GM12878 (cell line): Measurements from ENCODE around the gene COL6A3. TPM values are rescaled to one million over a fixed set of nuclear protein-coding genes. Genes with fewer than 3 reads are reported as not detected.

Experiments
- ATAC-seq: fragments of 200-7000 bp; cut with Tn5 transposase; 3 replicates; pipeline ENCODE4 v1.9.1; 2020; ENCODE audit warnings: mild to moderate bottlenecking, moderate library complexity
- BruUV-seq: library from RNA; stranded (reverse); fragments of 400-500 nt; replicated peaks from 2 replicates; lab custom pipeline; 2021; lab: Mats Ljungman, UMichigan
- CTCF ChIA-PET: fragments of 300-600 bp; sonication (Branson Sonifier 250); formaldehyde crosslinking; extraction: SDS; loops from one replicate; lab custom pipeline; 2021; ENCODE audit warnings: inconsistent platforms; lab: Yijun Ruan, JAX
- POLR2A ChIA-PET: fragments of 350-600 bp; formaldehyde crosslinking; extraction: SDS; loops from one replicate; lab custom pipeline; 2021; ENCODE audit warnings: inconsistent platforms; lab: Charles Lee
- RAD21 ChIA-PET: fragments of 300-600 bp; sonication (Branson Sonifier 250); formaldehyde crosslinking; loops from one replicate; lab custom pipeline; 2023; ENCODE audit warnings: antibody characterized with exemption; ENCODE audit not compliant: unreplicated experiment; lab: Charles Lee
- SMC1A ChIA-PET: fragments of 300-600 bp; sonication (Branson Sonifier 250); formaldehyde crosslinking; loops from one replicate; lab custom pipeline; 2023; ENCODE audit not compliant: unreplicated experiment, uncharacterized antibody; lab: Charles Lee
- DNase-seq: peaks from one replicate; pipeline ENCODE4 v3.0.0-alpha.2; 2011; ENCODE audit warnings: low read depth, low spot score
- FAIRE-seq: peaks from 3 replicates; lab custom pipeline; 2011; peaks lifted over from hg19 to GRCh38; lab: Jason Lieb, UNC
- H2AFZ ChIP-seq: 2 replicates; pipeline ENCODE4 v1.6.0; 2011; ENCODE audit warnings: low read depth, low read length, control low read depth; ENCODE audit not compliant: control insufficient read depth
- H3K27ac ChIP-seq: 2 replicates; pipeline ENCODE4 v1.5.1; 2011; ENCODE audit warnings: control low read depth; ENCODE audit not compliant: control insufficient read depth, insufficient read depth
- H3K27me3 ChIP-seq, 2 experiments: replicated peaks in 1 of 2; 2 replicates each; pipeline versions ENCODE4 v1.6.0 to v1.6.1; 2011; ENCODE audit warnings: low read length in 1 of 2; ENCODE audit not compliant: control insufficient read depth in 2 of 2, insufficient read depth in 2 of 2
- H3K36me3 ChIP-seq, 2 experiments: 2 replicates each; pipeline ENCODE4 v1.5.1; 2011; ENCODE audit warnings: low read length in 1 of 2; ENCODE audit not compliant: control insufficient read depth in 2 of 2, insufficient read depth in 2 of 2
- H3K4me1 ChIP-seq: 2 replicates; pipeline ENCODE4 v1.6.1; 2011; ENCODE audit warnings: mild to moderate bottlenecking, low read length, moderate library complexity, mixed read lengths; ENCODE audit not compliant: control insufficient read depth, insufficient read depth
- H3K4me2 ChIP-seq: 2 replicates; pipeline ENCODE4 v1.6.0; 2011; ENCODE audit warnings: control low read depth; ENCODE audit not compliant: control insufficient read depth, insufficient read depth
- H3K4me3 ChIP-seq: fragments of 200-600 bp; sonication (generic); 2 replicates; pipeline ENCODE4 v1.5.1; 2016
- H3K79me2 ChIP-seq: 2 replicates; pipeline ENCODE4 v1.6.0; 2011; ENCODE audit warnings: low read length; ENCODE audit not compliant: control insufficient read depth, insufficient read depth
- H3K9ac ChIP-seq: 2 replicates; pipeline ENCODE4 v1.8.0; 2011; ENCODE audit warnings: low read length, control low read depth, mixed read lengths; ENCODE audit not compliant: control insufficient read depth, insufficient read depth
- H3K9me3 ChIP-seq: replicated peaks from 3 replicates; pipeline ENCODE4 v1.5.1; 2011; ENCODE audit warnings: mild to moderate bottlenecking, low read length; ENCODE audit not compliant: control insufficient read depth, insufficient read depth
- H4K20me1 ChIP-seq: 2 replicates; pipeline ENCODE4 v1.6.0; 2011; ENCODE audit not compliant: control insufficient read depth, insufficient read depth
- BCL11A ChIP-seq: IDR thresholded peaks from 2 replicates; pipeline ENCODE4 v1.6.1; 2011; ENCODE audit warnings: low read depth, low read length
- BRCA1 ChIP-seq: IDR thresholded peaks from 2 replicates; pipeline ENCODE4 v1.6.1; 2011; ENCODE audit warnings: low read depth, low read length, improper control_type of control experiment
- EZH2 ChIP-seq: IDR thresholded peaks from 2 replicates; pipeline ENCODE4 v1.6.1; 2012; ENCODE audit warnings: low read depth, mild to moderate bottlenecking, control low read depth, inconsistent platforms, low read length, borderline replicate concordance; ENCODE audit not compliant: control insufficient read depth
- GABPA ChIP-seq: IDR thresholded peaks from 2 replicates; pipeline ENCODE4 v1.6.1; 2014; ENCODE audit warnings: antibody characterized with exemption, low read depth, mild to moderate bottlenecking, inconsistent platforms
- IKZF2 ChIP-seq, 2 experiments: fragments of 450-650 bp; IDR thresholded peaks; 2 replicates each; pipeline ENCODE4 v1.6.1; 2017; ENCODE audit warnings: mild to moderate bottlenecking in 2 of 2, moderate library complexity in 2 of 2
- LARP7 ChIP-seq: fragments of 450-650 bp; IDR thresholded peaks from 2 replicates; pipeline ENCODE4 v1.6.1; 2017; ENCODE audit warnings: mild to moderate bottlenecking
- PKNOX1 ChIP-seq: fragments of 450-650 bp; IDR thresholded peaks from 2 replicates; pipeline ENCODE4 v1.6.1; 2016; ENCODE audit warnings: mild to moderate bottlenecking
- SMAD5 ChIP-seq: IDR thresholded peaks from 2 replicates; pipeline ENCODE4 v1.6.1; 2016; ENCODE audit warnings: antibody characterized with exemption, low read depth
- SREBF1 ChIP-seq: IDR thresholded peaks from 2 replicates; pipeline ENCODE4 v1.6.1; 2012; ENCODE audit warnings: mild to moderate bottlenecking, low read length
- TCF3 ChIP-seq: IDR thresholded peaks from 2 replicates; pipeline ENCODE4 v1.6.1; 2012; ENCODE audit warnings: low read depth, mild to moderate bottlenecking, low read length, borderline replicate concordance; ENCODE audit not compliant: insufficient read depth
- ZBED1 ChIP-seq: IDR thresholded peaks from 2 replicates; pipeline ENCODE4 v1.6.1; 2016; ENCODE audit warnings: borderline replicate concordance
- ZNF622 ChIP-seq: fragments of 450-650 bp; IDR thresholded peaks from 2 replicates; pipeline ENCODE4 v1.6.1; 2017; ENCODE audit warnings: mild to moderate bottlenecking, inconsistent platforms
- ZZZ3 ChIP-seq: IDR thresholded peaks from 2 replicates; pipeline ENCODE4 v1.6.1; 2011; ENCODE audit warnings: low read depth; ENCODE audit not compliant: control insufficient read depth, insufficient read length
- WGBS: methylation state at CpG from one replicate; pipeline ENCODE4 v1.1.6; 2016; ENCODE audit warnings: low lambda C conversion rate; ENCODE audit not compliant: insufficient replicate concordance, insufficient coverage; ENCODE audit errors: missing lambda C conversion rate; 5-methylcytosine and 5-hydroxymethylcytosine counted together
- in situ Hi-C: fragments of 300-500 bp; cut with MboI; formaldehyde crosslinking; loops from 9 replicates; pipeline ENCODE4 v1.14.3; 2018; ENCODE audit warnings: mixed read lengths
- intact Hi-C: fragments of 100-400 bp; cut with micrococcal nuclease; formaldehyde crosslinking; loops from one replicate; pipeline ENCODE4 v1.14.2; 2022; ENCODE audit not compliant: unreplicated experiment
- polyA plus RNA-seq, 11 experiments: library from polyadenylated mRNA; depleted of rRNA in 4 of 11; unstranded in 6 of 11; stranded (reverse) in 5 of 11; fragments of >200 nt; fragmentation: Nextera tagmentation in 4 of 11; fragmentation: Illumina TruSeq in 1 of 11; extraction: Ambion mirVana in 4 of 11; extraction: Trizol in 1 of 11; gene quantifications; 1 replicate in 1 of 11; 2 replicates in 10 of 11; pipeline versions ENCODE4 v1.2.1 to v1.2.3, GENCODE V29; 2011 to 2016; ENCODE audit warnings: inconsistent platforms in 2 of 11, missing spikeins in 2 of 11, low read depth in 1 of 11
- total RNA-seq, 4 experiments: library from RNA; depleted of rRNA in 3 of 4; stranded (reverse); fragments of >200 nt in 3 of 4; fragmentation: Illumina TruSeq in 1 of 4; extraction: Trizol in 1 of 4; gene quantifications; 2 replicates each; pipeline versions ENCODE4 v1.2.1 to v1.2.3, GENCODE V29; 2013 to 2021
- TF ChIP-seq, protein P1 (sequence below): fragments of 450-650 bp; conservative IDR thresholded peaks from 2 replicates; pipeline ENCODE4 v1.6.1; 2017; ENCODE audit warnings: mild to moderate bottlenecking, moderate library complexity
- TF ChIP-seq, protein P2 (sequence below): fragments of 450-650 bp; IDR thresholded peaks from 2 replicates; pipeline ENCODE4 v1.6.1; 2016; ENCODE audit warnings: mild to moderate bottlenecking
- TF ChIP-seq, protein P3 (sequence below): IDR thresholded peaks from 2 replicates; pipeline ENCODE4 v1.6.1; 2011; ENCODE audit warnings: borderline replicate concordance, low read depth, mild to moderate bottlenecking, moderate library complexity, mixed read lengths, low read length; ENCODE audit not compliant: insufficient read depth; ENCODE audit errors: extremely low read length
- TF ChIP-seq, protein P4 (sequence below): IDR thresholded peaks from 2 replicates; pipeline ENCODE4 v1.6.1; 2012; ENCODE audit warnings: low read depth, low read length, improper control_type of control experiment

COL6A3 gene
- total and polyA plus RNA-seq, 10 of the 15 experiments (the other 5 are each of a cell fraction or from before 2014, with no cell fraction given), result 0.01 to 0.51 (median 0.09) TPM; not detected in 4

DNA sequence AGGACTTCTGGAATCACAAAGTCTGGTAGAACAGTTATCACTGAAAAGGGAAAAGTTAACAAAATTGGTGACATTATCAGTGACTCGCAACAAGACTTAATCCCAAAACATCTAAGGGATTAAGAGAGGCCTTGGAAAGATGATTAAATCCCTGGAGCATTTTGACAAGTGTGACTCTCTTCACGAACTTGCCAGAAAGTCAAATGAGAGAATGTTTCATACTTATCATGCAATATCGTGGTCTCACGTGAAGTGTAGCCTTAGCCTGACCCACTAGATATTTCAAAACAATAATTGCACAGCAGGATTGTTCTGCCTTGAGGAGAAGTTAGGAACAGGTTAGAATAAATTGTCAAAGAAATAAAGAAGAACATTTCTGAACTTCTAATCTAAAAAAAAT is 104.5 kb downstream of the COL6A3 start:
- 18% methylated on average over 4 of the region's 4 CpGs for WGBS
- H3K27me3 ChIP-seq, result peaks cover 0 to 1% of the 10 kb centered on the region in 2 experiments; a peak in 1 of 4 replicates
- FAIRE-seq (no peak), ATAC-seq (no peak), DNase-seq (no peak)
- H3K9me3 ChIP-seq, result no peaks in the 10 kb centered on the region
- no peak overlapping the region for H3K9ac ChIP-seq
- no peaks in the 10 kb centered on the region for H4K20me1 ChIP-seq
- H3K27ac ChIP-seq, result no peak overlapping the region
- no TSS peak for BruUV-seq
- no peaks in the 10 kb centered on the region for H3K4me1 ChIP-seq
- H3K4me3 ChIP-seq, result no peak overlapping the region
- no peaks in the 10 kb centered on the region for H3K36me3 ChIP-seq
- H2AFZ ChIP-seq, result no peak overlapping the region
- no peaks in the 10 kb centered on the region for H3K79me2 ChIP-seq
- ChIA-PET RAD21 (no interaction called here), SMC1A (interaction anchor here (0.8 kb wide), 1 partner anchor 659 kb away, joined by 3 read pairs; no protein-coding TSS in a partner anchor), POLR2A (no interaction called here), CTCF (no interaction called here)
- in situ Hi-C loops, result no loop called here
- no peak overlapping the region for H3K4me2 ChIP-seq
- TF ChIP-seq EZH2 (no peak), BRCA1 (no peak), IKZF2 (IDR thresholded peaks at IDR 0.05) (no peak), TCF3 (no peak), SREBF1 (no peak), LARP7 (no peak), SMAD5 (no peak), ZZZ3 (no peak), GABPA (no peak), BCL11A (no peak), PKNOX1 (no peak), ZNF622 (no peak), ZBED1 (no peak)
- TF ChIP-seq, protein P1, sequence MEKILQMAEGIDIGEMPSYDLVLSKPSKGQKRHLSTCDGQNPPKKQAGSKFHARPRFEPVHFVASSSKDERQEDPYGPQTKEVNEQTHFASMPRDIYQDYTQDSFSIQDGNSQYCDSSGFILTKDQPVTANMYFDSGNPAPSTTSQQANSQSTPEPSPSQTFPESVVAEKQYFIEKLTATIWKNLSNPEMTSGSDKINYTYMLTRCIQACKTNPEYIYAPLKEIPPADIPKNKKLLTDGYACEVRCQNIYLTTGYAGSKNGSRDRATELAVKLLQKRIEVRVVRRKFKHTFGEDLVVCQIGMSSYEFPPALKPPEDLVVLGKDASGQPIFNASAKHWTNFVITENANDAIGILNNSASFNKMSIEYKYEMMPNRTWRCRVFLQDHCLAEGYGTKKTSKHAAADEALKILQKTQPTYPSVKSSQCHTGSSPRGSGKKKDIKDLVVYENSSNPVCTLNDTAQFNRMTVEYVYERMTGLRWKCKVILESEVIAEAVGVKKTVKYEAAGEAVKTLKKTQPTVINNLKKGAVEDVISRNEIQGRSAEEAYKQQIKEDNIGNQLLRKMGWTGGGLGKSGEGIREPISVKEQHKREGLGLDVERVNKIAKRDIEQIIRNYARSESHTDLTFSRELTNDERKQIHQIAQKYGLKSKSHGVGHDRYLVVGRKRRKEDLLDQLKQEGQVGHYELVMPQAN, result no peak
- TF ChIP-seq, protein P2, sequence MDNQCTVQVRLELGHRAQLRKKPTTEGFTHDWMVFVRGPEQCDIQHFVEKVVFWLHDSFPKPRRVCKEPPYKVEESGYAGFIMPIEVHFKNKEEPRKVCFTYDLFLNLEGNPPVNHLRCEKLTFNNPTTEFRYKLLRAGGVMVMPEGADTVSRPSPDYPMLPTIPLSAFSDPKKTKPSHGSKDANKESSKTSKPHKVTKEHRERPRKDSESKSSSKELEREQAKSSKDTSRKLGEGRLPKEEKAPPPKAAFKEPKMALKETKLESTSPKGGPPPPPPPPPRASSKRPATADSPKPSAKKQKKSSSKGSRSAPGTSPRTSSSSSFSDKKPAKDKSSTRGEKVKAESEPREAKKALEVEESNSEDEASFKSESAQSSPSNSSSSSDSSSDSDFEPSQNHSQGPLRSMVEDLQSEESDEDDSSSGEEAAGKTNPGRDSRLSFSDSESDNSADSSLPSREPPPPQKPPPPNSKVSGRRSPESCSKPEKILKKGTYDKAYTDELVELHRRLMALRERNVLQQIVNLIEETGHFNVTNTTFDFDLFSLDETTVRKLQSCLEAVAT, result no peak
- TF ChIP-seq, protein P3, sequence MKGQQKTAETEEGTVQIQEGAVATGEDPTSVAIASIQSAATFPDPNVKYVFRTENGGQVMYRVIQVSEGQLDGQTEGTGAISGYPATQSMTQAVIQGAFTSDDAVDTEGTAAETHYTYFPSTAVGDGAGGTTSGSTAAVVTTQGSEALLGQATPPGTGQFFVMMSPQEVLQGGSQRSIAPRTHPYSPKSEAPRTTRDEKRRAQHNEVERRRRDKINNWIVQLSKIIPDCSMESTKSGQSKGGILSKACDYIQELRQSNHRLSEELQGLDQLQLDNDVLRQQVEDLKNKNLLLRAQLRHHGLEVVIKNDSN, result no peak
- TF ChIP-seq, protein P4, sequence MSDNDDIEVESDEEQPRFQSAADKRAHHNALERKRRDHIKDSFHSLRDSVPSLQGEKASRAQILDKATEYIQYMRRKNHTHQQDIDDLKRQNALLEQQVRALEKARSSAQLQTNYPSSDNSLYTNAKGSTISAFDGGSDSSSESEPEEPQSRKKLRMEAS, result no peak
- intact Hi-C loops, result no loop called here
